Activated naive CD8-positive, alpha-beta T cell (primary cell): ENCODE measurements around the gene GRAMD2A.

Experiments
- H3K27ac Mint-ChIP-seq: one replicate; pipeline ENCODE4 v1.8.0; 2021; ENCODE audit warnings: mixed read lengths
- H3K27me3 Mint-ChIP-seq: one replicate; pipeline ENCODE4 v1.8.0; 2021; ENCODE audit warnings: mixed read lengths
- H3K36me3 Mint-ChIP-seq: one replicate; pipeline ENCODE4 v1.8.0; 2021; ENCODE audit warnings: mixed read lengths
- H3K4me1 Mint-ChIP-seq: one replicate; pipeline ENCODE4 v1.8.0; 2021; ENCODE audit warnings: low read depth, mixed read lengths
- H3K4me3 Mint-ChIP-seq: one replicate; pipeline ENCODE4 v1.8.0; 2021; ENCODE audit warnings: mild to moderate bottlenecking, mixed read lengths
- H3K9me3 Mint-ChIP-seq: one replicate; pipeline ENCODE4 v1.8.0; 2021; ENCODE audit warnings: low read depth, mixed read lengths

The GRAMD2A gene

DNA sequence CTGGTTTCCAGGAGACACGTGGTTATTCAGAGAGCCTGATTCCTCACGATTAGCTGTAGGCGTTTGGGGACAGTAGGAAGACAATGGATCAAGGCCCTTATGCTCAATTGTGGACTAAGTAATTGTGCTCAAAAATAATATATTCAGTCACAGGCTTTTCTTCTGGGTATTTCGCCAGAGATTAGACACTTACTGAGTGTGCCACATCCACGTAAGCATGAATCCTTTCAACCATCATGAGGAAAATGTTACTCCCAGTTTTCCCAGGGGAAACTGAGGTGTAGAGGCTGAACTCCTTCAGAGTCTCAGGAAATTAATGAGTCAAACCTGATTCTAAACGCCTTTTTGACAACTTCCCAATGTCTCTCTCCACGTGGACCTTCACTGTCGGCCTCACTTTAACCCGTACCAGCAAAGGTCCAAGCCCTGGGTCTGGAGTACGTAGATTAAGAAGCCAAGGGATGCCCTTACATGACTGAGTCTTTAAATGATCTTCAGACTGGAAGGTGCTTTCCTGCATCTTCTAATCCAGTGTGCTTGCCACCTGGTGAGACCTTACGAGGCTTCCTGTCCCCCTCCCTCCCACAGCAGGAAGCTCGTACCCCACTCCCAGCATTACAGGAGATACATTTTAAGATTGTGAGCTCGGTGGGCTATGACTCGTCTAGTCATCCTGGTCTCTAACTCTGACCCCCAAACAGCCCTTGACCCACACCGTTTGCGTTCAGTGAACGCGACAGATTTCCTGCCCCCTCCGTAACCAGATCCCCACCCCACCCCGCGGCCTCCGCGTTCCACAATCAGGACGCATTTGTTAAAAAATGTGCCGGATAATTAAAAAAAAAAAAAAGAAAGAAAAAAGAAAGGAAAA, 31.7 kb upstream of the GRAMD2A start:
- H3K36me3 Mint-ChIP-seq: peaks cover 16% of the 10 kb centered on the region
- H3K9me3 Mint-ChIP-seq: no peaks in the 10 kb centered on the region
- H3K27ac Mint-ChIP-seq: peak overlapping the region; percentile 98
- H3K4me3 Mint-ChIP-seq: peak overlapping the region; percentile 99
- H3K27me3 Mint-ChIP-seq: no peaks in the 10 kb centered on the region
- H3K4me1 Mint-ChIP-seq: peaks cover 44% of the 10 kb centered on the region

DNA sequence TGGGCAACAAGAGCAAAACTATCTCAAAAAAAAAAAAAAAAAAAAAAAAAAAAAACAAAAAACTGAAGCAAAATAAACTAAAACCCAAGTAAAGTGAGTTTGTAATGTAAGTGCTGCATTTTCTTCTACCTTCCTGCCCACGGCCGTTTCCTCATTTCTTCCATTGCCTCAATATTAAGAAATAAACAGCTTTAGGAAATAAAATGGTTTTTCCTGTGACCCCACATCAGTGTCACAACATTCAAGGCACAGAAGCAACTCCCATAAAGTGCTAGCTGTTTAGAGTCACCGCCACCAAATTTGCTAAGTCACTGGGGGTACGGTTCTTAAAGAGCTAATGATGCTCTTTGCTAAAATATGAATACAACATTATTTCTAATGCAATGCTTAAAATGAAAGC, 30.1 kb upstream of the GRAMD2A start:
- Mint-ChIP-seq H3K9me3 (no peaks in the 10 kb centered on the region), H3K27me3 (no peaks in the 10 kb centered on the region), H3K36me3 (peaks cover 23% of the 10 kb centered on the region), H3K27ac (peak overlapping the region; percentile 98), H3K4me3 (peak overlapping the region; percentile 99), H3K4me1 (peaks cover 53% of the 10 kb centered on the region)

DNA sequence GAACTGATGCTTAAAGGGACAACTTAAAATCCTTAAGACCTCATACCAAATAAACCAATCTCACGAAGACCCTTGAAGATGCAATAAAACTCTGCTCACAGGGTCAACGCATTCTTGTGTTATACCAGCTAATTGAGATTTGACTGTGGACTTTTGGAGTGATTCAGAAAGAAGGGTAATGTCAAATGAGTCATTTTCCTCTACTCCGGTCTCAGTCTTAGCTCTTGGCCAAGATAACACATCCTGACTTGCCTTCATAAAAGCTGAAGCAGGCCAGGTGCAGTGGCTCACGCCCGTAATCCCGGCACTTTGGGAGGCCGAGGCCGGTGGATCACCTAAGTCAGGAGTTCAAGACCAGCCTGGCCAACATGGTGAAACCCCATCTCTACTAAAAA, 29.6 kb upstream of the GRAMD2A start:
- H3K27ac Mint-ChIP-seq: peak overlapping the region; percentile 98
- H3K27me3 Mint-ChIP-seq: no peaks in the 10 kb centered on the region
- H3K4me3 Mint-ChIP-seq: peak overlapping the region; percentile 99
- H3K36me3 Mint-ChIP-seq: peaks cover 26% of the 10 kb centered on the region
- H3K9me3 Mint-ChIP-seq: no peaks in the 10 kb centered on the region
- H3K4me1 Mint-ChIP-seq: peaks cover 53% of the 10 kb centered on the region

DNA sequence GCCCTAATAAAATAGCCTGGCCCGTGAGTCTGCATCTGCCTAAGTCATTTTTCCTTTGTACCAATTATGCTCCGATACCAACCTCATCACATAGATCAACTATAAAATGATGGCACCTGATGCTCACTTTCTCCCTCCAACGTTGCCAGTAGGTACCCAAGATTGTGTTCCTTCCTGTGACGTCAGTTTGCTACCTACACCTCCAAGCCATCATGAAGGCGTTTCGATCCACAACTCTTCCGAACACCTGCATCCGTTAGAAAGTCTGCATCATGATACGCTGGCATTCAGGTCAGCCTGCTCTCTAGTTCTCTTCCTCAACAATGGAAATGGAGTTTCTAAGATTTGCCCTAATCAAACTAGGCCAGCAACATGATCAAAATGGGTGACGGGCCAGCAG, 25.7 kb upstream of the GRAMD2A start:
- Mint-ChIP-seq H3K27me3 (no peaks in the 10 kb centered on the region), H3K36me3 (peaks cover 21% of the 10 kb centered on the region), H3K4me1 (peaks cover 74% of the 10 kb centered on the region), H3K9me3 (no peaks in the 10 kb centered on the region), H3K27ac (peak overlapping the region; percentile 76), H3K4me3 (peak overlapping the region; percentile 55)

DNA sequence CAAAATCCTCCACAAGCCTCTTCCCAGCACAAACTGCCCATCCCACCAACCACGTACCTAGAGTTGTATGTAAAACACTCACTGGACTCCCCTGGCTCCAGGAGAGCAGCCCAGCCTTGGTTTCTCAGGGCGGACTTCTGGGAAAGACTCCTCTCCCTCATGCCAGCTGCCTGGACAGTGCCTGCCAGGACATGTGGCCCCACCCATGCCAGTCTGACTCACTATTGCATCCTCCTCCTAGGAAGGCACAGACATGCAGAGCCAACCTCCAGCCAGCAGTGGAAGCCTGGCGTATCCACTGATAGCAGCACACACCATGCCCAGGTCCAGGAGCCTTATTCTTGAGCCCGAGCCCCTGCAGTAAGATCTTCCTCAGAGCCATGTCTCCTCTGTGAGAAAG, 24.8 kb upstream of the GRAMD2A start:
- H3K36me3 Mint-ChIP-seq: peaks cover 18% of the 10 kb centered on the region
- H3K27me3 Mint-ChIP-seq: no peaks in the 10 kb centered on the region
- peaks cover 71% of the 10 kb centered on the region for H3K4me1 Mint-ChIP-seq
- H3K27ac Mint-ChIP-seq: peak overlapping the region; percentile 75
- H3K9me3 Mint-ChIP-seq: no peaks in the 10 kb centered on the region
- peak overlapping the region; percentile 69 for H3K4me3 Mint-ChIP-seq

DNA sequence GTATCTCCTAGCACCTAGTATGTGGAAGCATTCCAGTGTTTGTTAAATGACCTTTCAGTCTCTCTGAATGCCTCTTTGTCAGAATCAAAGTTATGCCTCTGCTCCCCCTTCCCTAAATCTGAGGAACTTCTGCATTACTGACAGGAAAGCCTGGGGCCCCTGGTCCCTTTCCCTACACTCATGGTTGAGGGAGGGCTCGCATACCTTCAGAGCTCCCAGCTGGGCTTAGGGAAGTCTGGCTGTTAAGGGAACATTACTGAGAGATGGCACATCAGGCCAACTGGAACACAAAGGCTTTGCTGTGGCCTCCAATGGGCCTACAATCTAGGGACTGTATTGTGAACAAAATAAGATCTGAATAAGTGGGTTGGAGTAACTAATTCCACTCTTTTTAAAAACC, 23.1 kb upstream of the GRAMD2A start:
- H3K36me3 Mint-ChIP-seq: peaks cover 15% of the 10 kb centered on the region

DNA sequence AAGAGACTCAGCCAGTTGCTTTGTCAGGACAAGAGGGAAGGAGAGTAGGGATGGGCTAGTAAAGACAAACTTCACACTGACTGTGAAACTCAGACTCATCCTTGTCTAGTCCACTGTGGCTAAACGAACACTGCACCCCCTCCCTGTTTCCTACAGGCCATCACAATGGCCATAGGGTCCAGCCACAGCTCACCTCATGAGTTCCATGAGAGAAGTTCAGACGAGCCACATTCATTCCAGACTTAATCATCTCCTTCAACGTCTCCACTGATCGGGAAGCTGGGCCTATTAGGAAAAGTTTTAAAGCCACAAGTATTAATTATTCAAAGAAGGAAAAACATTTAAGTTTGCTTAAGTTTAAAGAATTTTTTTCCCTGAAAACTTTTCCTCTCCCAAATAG, 19.6 kb upstream of the GRAMD2A start:
- Mint-ChIP-seq H3K27me3 (no peaks in the 10 kb centered on the region), H3K36me3 (peaks cover 6% of the 10 kb centered on the region), H3K27ac (peak overlapping the region; percentile 28), H3K4me3 (no peak overlapping the region), H3K9me3 (no peaks in the 10 kb centered on the region), H3K4me1 (peaks cover 37% of the 10 kb centered on the region)

More for the DNA sequence above, 23.1 kb upstream of the GRAMD2A start:
- peak overlapping the region; percentile 75 for H3K27ac Mint-ChIP-seq
- no peak overlapping the region for H3K4me3 Mint-ChIP-seq
- H3K27me3 Mint-ChIP-seq: no peaks in the 10 kb centered on the region
- peaks cover 62% of the 10 kb centered on the region for H3K4me1 Mint-ChIP-seq
- no peaks in the 10 kb centered on the region for H3K9me3 Mint-ChIP-seq

DNA sequence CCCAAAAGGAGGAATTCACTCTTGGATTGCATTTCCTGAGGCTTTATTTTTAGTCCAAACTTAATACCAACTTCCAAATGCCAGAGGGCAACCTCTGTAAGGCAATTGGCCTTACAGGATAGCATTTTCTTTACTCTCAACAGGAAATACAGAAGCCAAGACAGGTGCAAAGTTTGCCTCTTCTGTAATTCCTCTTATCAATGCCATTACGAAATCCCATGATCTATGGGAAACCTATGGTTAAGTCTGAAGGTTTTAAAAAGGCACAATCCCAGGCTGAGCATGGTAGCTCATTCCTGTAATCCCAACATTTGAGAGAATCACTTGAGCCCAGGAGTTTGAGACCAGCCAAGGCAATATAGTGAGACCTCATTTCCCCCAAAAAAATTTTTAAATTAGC, 18.5 kb upstream of the GRAMD2A start:
- no peaks in the 10 kb centered on the region for H3K27me3 Mint-ChIP-seq
- H3K36me3 Mint-ChIP-seq: peaks cover 4% of the 10 kb centered on the region
- no peak overlapping the region for H3K4me3 Mint-ChIP-seq
- peaks cover 27% of the 10 kb centered on the region for H3K4me1 Mint-ChIP-seq
- H3K9me3 Mint-ChIP-seq: no peaks in the 10 kb centered on the region
- peak overlapping the region; percentile 28 for H3K27ac Mint-ChIP-seq

DNA sequence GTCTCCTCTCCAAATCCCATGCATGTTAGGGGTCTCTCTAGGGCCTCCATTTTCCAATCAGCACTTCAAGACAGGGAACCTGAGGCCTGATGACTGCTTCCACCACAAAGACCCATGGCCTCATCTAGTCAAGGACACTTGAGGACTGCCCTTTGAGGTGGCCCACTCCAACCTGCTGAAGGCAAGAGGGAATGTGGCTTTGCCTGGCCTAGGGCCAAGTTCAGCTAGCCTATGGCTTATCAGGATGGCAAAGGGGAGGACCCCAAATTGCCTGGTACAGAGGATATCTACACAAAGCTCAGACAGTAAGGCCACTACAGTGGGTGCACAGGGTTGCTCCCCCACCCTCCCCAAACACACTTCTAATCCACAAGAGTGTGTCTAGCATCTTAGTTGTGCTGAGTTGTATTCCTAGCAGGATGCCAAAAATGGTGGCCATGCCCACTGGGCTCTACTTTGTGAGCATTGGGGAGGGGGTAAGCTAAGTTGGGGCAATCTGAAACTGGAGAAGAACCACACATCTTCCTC, 10.0 kb upstream of the GRAMD2A start:
- H3K36me3 Mint-ChIP-seq: peaks cover 4% of the 10 kb centered on the region
- peaks cover 6% of the 10 kb centered on the region for H3K4me1 Mint-ChIP-seq
- H3K4me3 Mint-ChIP-seq: no peak overlapping the region
- no peak overlapping the region for H3K27ac Mint-ChIP-seq
- no peaks in the 10 kb centered on the region for H3K9me3 Mint-ChIP-seq
- no peaks in the 10 kb centered on the region for H3K27me3 Mint-ChIP-seq

DNA sequence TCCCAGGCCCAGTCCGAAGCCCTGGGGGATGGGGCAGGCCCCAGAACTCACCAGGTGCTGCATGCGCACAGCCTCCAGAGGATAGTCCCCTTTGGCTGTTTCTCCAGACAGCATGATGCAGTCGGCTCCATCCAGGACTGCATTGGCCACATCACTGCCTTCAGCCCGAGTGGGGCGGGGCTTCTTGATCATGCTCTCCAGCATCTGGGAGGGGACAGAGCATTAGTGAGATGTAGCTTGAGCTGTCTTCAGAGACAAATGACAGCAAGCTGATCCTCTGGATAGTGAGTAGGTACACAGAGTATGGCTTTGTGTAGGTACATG, 9.1 kb upstream of the GRAMD2A start:
- no peaks in the 10 kb centered on the region for H3K9me3 Mint-ChIP-seq
- H3K27ac Mint-ChIP-seq: no peak overlapping the region
- no peak overlapping the region for H3K4me3 Mint-ChIP-seq
- peaks cover 6% of the 10 kb centered on the region for H3K4me1 Mint-ChIP-seq
- H3K27me3 Mint-ChIP-seq: no peaks in the 10 kb centered on the region
- peaks cover 4% of the 10 kb centered on the region for H3K36me3 Mint-ChIP-seq

DNA sequence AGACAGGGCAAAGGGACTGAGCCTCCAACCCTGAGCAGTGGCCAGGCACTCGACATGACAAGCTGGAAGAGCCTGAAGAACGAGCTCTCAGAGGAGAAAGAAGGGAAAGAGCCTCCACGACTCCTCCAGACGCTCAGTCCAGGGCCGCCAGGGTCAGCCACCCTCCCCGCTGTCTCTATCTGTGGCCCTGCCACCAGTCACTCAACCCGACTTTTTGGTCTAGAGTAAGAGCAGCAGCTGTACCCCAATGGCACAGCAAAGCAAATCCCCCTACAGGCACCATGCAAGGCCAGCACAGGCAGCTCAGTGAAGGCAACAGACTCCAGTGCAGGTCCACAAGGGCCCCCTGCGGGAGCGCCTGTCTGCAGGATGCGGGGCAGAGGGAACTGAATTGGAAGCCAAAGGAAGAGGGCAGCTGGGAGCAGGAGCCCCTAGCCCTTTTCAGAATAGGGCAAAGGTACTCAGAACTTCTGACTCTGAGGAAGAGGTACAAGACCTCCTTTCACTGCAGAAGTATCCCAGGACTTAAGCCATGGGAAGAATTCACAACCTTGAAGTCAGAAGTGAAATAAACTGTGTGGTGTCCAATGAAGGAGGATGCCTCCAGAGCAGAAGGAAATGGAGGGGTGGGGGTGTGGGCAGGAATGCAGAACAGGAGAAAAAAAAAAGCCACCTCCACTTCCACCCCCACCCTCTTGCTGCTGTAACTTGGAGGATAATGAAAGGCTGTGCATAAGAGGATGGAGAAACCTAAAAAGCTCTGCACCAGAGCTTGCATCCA, 8.5 kb upstream of the GRAMD2A start:
- Mint-ChIP-seq H3K9me3 (no peaks in the 10 kb centered on the region), H3K27ac (no peak overlapping the region), H3K27me3 (no peaks in the 10 kb centered on the region), H3K4me1 (peaks cover 6% of the 10 kb centered on the region), H3K4me3 (no peak overlapping the region), H3K36me3 (peaks cover 4% of the 10 kb centered on the region)

DNA sequence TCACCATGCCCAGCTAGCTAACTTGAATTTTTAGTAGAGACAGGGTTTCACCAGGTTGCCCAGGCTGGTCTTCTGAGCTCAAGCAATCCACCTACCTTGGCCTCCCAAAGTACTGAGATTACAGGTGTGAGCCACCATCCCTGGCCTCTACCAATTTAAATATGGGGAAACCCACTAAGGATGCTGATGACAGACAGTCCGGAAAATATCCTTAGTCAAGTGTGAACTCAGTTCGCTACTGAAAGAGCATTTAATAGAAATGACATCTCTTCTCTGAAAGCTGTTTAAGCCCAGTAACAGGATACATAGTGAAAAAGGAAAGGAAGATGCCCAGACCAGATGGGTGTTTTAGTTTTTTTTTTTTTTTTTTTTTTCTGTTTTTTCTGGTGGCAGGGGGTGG, 7.7 kb upstream of the GRAMD2A start:
- H3K4me1 Mint-ChIP-seq: peaks cover 6% of the 10 kb centered on the region
- H3K36me3 Mint-ChIP-seq: peaks cover 4% of the 10 kb centered on the region
- no peaks in the 10 kb centered on the region for H3K27me3 Mint-ChIP-seq
- H3K27ac Mint-ChIP-seq: peak overlapping the region; percentile 70
- no peaks in the 10 kb centered on the region for H3K9me3 Mint-ChIP-seq
- no peak overlapping the region for H3K4me3 Mint-ChIP-seq

DNA sequence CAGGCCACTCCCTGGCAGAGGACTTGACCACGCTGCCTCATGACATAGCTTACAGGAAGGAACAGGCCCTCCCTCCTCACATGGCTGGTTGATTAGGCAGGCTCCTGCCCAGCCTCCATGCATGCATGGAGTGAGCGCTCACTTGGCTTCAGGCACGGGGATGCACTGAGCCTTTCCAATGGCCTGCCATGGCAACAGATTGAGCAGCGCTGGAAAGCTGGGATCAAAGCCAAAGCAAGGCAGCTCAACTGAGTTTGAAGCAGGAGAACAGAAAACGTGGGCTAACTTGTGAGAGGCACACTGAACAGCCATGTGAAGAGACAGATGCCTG, 5.9 kb upstream of the GRAMD2A start:
- Mint-ChIP-seq H3K27me3 (no peaks in the 10 kb centered on the region), H3K36me3 (peaks cover 2% of the 10 kb centered on the region), H3K4me1 (peaks cover 7% of the 10 kb centered on the region), H3K27ac (no peak overlapping the region), H3K9me3 (no peaks in the 10 kb centered on the region), H3K4me3 (no peak overlapping the region)

DNA sequence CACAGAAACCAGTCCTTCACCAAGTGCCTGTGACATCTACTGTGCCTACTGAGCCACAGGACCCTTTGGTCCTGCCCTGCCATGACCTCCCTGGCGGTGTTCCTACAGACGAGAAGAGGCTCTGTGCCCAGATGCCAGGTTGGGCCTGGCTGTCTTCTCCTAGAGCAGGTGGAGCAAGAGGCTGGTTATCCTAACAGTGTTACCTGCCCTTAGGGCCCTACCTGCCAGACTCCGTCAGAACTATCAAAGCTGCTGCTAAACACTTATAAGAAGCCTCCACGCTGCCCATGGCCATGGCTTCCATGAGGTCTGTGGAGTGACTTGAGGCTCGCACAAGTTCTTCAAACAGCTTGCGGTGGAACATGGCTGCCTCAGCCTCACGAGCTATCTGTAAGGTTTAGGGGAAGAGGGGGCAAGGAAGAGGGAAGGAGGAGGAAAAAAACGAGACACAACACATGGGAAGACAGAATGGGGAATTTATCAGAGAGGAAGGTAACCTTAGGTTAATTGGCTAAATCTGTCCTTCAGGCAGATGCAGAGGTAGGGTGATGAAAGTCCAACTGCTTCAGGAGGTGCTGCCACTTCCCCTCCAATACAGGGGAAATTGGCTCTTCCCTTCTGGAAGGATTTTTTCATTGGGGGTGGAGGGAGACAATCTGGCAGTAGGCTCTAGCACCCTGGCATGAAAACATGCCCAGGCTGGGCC, 5.4 kb upstream of the GRAMD2A start:
- no peaks in the 10 kb centered on the region for H3K27me3 Mint-ChIP-seq
- H3K4me3 Mint-ChIP-seq: no peak overlapping the region
- peaks cover 9% of the 10 kb centered on the region for H3K4me1 Mint-ChIP-seq
- peak overlapping the region; percentile 58 for H3K27ac Mint-ChIP-seq
- H3K36me3 Mint-ChIP-seq: peaks cover 2% of the 10 kb centered on the region
- H3K9me3 Mint-ChIP-seq: no peaks in the 10 kb centered on the region

DNA sequence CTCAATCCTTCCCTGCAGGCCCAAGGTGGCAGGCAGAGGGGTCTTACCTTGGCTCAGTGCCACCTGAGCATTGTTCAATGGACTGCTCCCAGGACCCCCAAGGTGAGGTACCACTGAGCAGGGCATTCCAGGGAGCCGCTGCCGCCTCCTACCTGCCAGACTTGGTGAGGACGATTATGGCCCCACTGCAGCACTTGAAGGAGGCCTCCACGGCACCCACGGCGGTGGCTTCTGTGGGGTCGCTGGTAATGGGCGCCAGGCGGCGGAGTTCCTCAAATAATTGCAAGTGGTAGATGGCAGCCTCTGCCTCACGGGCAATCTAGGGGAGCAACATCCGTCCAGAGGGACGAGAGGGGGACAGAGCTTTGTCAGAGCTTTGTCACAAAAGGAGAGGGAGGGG, 4.7 kb upstream of the GRAMD2A start:
- Mint-ChIP-seq H3K4me1 (peaks cover 11% of the 10 kb centered on the region), H3K27me3 (no peaks in the 10 kb centered on the region), H3K27ac (no peak overlapping the region), H3K36me3 (peaks cover 2% of the 10 kb centered on the region), H3K4me3 (no peak overlapping the region), H3K9me3 (no peaks in the 10 kb centered on the region)
